GM21390 (cell line): ENCODE data around the gene TRIM61.

Experiments used
- ATAC-seq: cut with Tn5 transposase; IDR thresholded peaks from one replicate; pipeline ENCODE4 v1.9.1; 2021; ENCODE audit not compliant: unreplicated experiment

The TRIM61 gene

DNA sequence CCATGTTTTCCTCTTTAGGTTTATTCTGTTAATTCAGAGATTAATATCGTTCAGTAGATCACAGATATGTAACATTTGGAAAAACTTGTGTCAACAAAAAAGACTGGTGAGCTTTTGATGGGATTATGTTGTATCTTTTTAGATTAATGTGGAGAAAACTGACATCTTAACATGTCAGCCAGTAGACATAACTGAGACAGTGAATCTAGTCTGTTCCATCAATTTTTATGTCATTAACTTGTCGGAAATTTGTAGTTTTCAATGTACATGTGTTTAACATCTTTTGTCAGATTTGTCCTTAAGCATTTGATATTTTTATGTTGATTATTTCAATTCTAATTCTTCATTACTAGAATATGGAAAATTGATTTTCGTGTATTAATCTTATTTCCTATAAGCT lies 58.5 kb downstream of the TRIM61 start:
- no peak for ATAC-seq
